Left ventricle myocardium inferior (tissue), 1 donor: ENCODE results near the gene HNRNPH1. TPM values are rescaled to one million over a fixed set of nuclear protein-coding genes. Genes with fewer than 3 reads are reported as not detected.
A peak's percentile ranks its signal among the peaks of the same experiment; 100 is the strongest.

Experiments used
- DNase-seq: peaks from one replicate; pipeline ENCODE4 v3.0.0-alpha.2; 2020
- H3K27ac ChIP-seq: fragments of 200-600 bp; replicated peaks from 2 replicates; pipeline ENCODE4 v1.8.0; 2021
- H3K27me3 ChIP-seq: fragments of 200-600 bp; 2 replicates; pipeline ENCODE4 v1.8.0; 2021; ENCODE audit warnings: low read depth
- H3K36me3 ChIP-seq: fragments of 200-600 bp; 2 replicates; pipeline ENCODE4 v1.8.0; 2021
- H3K4me1 ChIP-seq: fragments of 200-600 bp; 2 replicates; pipeline ENCODE4 v1.8.0; 2021
- H3K4me3 ChIP-seq: fragments of 200-600 bp; 2 replicates; pipeline ENCODE4 v1.8.0; 2021; ENCODE audit warnings: mild to moderate bottlenecking, moderate library complexity
- H3K9me3 ChIP-seq: fragments of 200-600 bp; replicated peaks from 2 replicates; pipeline ENCODE4 v1.8.0; 2021
- CTCF ChIP-seq: fragments of 200-600 bp; IDR thresholded peaks from 2 replicates; pipeline ENCODE4 v1.8.0; 2021; ENCODE audit warnings: antibody characterized with exemption, mild to moderate bottlenecking, borderline replicate concordance
- intact Hi-C: fragments of 100-400 bp; cut with micrococcal nuclease; formaldehyde crosslinking; loops from one replicate; pipeline ENCODE4 v1.11.0; 2022
- total RNA-seq: library from RNA; stranded (reverse); fragmentation: NEBNext Ultra II Directional; extraction: Animal tissue kit (Norgen Biotek cat#: 25700); gene quantifications from one replicate; pipeline ENCODE4 v1.2.1, GENCODE V29; 2021
- donor health status: DM: no; HTN: yes; CAD: no; lungs with severe emphysema.

Gene HNRNPH1
- total RNA-seq, 1 donor from 2014 or later: 207 TPM

- intact Hi-C loops: no loop called here
- H3K36me3 ChIP-seq: peaks cover 76% of the 10 kb centered on the region
- TF ChIP-seq CTCF: no peak
Measured at GRCh38 chr5:179577286-179577960, 46.0 kb downstream of the HNRNPH1 start.

GRCh38 chr5:179572386-179572785 is 51.1 kb downstream of the HNRNPH1 start:
- TF ChIP-seq CTCF: no peak
- no peak for DNase-seq
- no peaks in the 10 kb centered on the region for H3K27me3 ChIP-seq
- H3K36me3 ChIP-seq: peaks cover 89% of the 10 kb centered on the region
- H3K9me3 ChIP-seq: no peaks in the 10 kb centered on the region
- intact Hi-C loops: no loop called here
- no peak overlapping the region for H3K27ac ChIP-seq
- no peak overlapping the region for H3K4me3 ChIP-seq
- peaks cover 10% of the 10 kb centered on the region for H3K4me1 ChIP-seq

More at GRCh38 chr5:179577286-179577960, 46.0 kb downstream of the HNRNPH1 start:
- no peak for DNase-seq
- no peak overlapping the region for H3K4me3 ChIP-seq
- no peaks in the 10 kb centered on the region for H3K4me1 ChIP-seq
- H3K27ac ChIP-seq: no peak overlapping the region
- no peaks in the 10 kb centered on the region for H3K27me3 ChIP-seq
- H3K9me3 ChIP-seq: no peaks in the 10 kb centered on the region

- Histone ChIP-seq H3K4me1 (peaks cover 10% of the 10 kb centered on the region), H3K36me3 (peaks cover 93% of the 10 kb centered on the region), H3K27ac (peak overlapping the region; percentile 59), H3K9me3 (no peaks in the 10 kb centered on the region), H3K27me3 (no peaks in the 10 kb centered on the region), H3K4me3 (peak overlapping the region; percentile 10)
- DNase-seq: no peak
- intact Hi-C loops: no loop called here
- TF ChIP-seq CTCF: no peak
Measured at GRCh38 chr5:179568721-179569120, 54.8 kb downstream of the HNRNPH1 start.

GRCh38 chr5:179564526-179564925 is 58.9 kb downstream of the HNRNPH1 start:
- peaks cover 82% of the 10 kb centered on the region for H3K36me3 ChIP-seq
- DNase-seq: no peak
- intact Hi-C loops: no loop called here
- no peak overlapping the region for H3K27ac ChIP-seq
- H3K4me3 ChIP-seq: no peak overlapping the region
- H3K9me3 ChIP-seq: no peaks in the 10 kb centered on the region
- no peaks in the 10 kb centered on the region for H3K27me3 ChIP-seq
- TF ChIP-seq CTCF: no peak
- H3K4me1 ChIP-seq: peaks cover 18% of the 10 kb centered on the region

Other genes with a start within 250 kb of the HNRNPH1 start
- gene RUFY1, start 73.1 kb downstream of the HNRNPH1 start, total RNA-seq: 21.5 TPM
- not detected for gene CBY3, start 57.4 kb upstream of the HNRNPH1 start, total RNA-seq
- 414 TPM for gene CANX, start 75.3 kb upstream of the HNRNPH1 start, total RNA-seq
- gene MAML1, start 109.2 kb upstream of the HNRNPH1 start, total RNA-seq: 11.8 TPM
- gene LTC4S, start 170.3 kb upstream of the HNRNPH1 start, total RNA-seq: 10.9 TPM
- 98.7 TPM for gene MGAT4B, start 183.2 kb upstream of the HNRNPH1 start, total RNA-seq
- gene SQSTM1, start 197.2 kb upstream of the HNRNPH1 start, total RNA-seq: 438 TPM
- 13.1 TPM for gene MRNIP, start 235.1 kb upstream of the HNRNPH1 start, total RNA-seq